Bone marrow (tissue), 2 donors: ENCODE data around the gene POU2AF1.
"Not testable (repeated sequence)": the region's sequence is repeated elsewhere in the genome, so short reads cannot be mapped to it uniquely, and the experiment has no call there.

ENCODE experiments used
- DNase-seq, 2 donors: peaks; one replicate each; lab custom pipeline; 2025; lab: John Stamatoyannopoulos, UW

POU2AF1 gene

DNA sequence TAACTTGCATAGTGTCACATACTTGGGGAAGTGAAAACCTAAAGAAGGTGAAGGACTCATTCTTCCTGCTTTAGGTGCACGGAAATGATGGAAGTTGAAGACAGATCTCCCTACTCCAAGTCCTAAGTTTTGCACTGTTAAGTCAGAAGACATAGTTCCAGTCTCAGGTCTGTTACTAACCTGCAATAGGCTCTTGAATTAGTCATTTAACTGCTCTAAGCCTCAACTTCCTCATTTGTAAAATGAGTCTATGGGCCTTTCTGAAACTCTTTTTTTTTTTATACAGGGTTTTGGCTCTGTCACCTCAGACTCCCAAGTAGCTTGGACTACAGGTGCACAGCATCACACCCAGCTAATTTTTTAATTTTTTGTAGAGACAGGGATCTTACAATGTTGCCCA lies 30.8 kb upstream of the POU2AF1 start:
- DNase-seq = peak in 1 of 2 donors; percentile 11

DNA sequence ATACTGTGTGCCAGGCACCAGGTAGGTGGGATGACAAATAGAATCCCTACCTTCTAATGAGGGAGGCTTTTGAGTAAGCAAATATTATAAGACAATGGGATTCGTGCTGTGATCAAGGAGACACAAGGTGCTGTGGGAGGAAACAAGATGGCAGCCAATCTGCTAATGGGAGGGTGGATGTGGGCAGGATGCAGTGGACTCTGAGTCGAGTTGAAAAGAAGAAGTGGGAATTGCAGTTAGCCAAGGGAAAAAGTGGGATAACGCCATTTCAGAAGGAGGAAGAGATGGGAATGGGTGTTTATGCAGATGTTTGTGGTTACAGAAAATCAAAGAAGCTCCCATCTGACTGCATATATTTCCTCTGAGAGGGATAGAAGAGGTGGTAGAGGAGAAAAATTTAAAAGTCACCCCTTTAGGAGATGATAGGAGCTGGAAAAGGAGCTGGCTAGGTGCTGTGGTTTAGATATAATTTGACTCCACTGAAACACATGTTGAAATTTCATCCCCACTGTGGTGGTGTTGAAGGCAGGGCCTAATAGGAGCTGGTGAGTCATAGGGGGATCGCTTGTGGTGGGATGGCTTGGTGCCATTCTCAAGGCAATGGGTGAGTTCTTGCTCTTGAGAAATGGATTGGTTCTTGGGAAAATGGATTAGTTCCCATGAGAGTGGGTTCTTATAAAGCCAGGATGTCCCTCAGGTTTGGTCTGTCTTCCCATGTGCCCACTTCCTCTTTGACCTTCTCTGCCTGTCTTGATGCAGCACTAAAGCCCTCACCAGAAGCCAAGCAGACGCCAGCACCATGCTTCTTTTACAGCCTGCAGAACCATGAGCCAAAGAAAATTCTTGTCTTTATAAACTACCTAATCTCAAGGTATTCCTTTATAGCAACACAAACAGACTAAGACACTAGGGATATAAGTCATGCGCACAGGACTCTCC lies 30.0 kb upstream of the POU2AF1 start:
- DNase-seq = no peak

DNA sequence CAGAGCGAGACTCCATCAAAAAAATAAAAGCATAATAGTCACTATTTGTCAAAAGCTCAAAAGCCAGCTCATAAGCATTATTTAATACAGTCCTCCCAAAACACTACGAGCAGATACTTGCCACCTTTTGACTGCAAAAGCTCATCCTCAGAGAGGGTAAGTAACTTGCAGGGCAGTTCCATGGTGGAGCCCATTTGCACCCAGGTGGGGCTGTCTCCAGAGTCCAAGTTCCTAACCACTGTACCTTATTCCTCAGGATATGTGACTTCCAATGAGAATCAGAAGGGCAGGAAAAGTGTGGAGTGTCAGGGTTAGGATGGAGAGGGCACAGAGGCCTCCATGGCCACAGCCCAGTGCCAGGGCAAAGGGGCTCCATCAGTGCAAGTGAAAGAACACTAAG lies 28.6 kb upstream of the POU2AF1 start:
- DNase-seq = no peak

DNA sequence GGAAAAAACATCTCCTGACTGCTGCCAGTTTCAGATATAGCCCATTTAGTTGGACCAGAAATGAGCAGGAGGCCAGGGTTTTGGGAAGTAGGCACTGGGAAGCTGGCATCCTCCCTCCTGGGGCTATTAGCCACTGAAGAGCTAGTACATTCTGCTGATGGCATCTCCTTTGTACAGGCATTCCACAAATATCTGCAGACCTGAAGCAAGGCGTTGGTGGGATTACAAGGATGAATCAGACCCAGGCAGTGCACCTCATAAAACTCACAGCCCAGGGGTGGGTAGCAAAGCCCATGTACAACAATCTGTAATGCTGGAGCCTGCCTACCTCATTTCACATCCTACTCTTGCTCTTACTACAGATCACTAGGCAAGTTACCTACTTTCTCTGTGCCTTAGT lies 27.5 kb upstream of the POU2AF1 start:
- DNase-seq = no peak

- DNase-seq = no peak
Observed at GRCh38 chr11:111406091-111406490, 27.0 kb upstream of the POU2AF1 start.

GRCh38 chr11:111405551-111405950 lies 26.5 kb upstream of the POU2AF1 start:
- DNase-seq = no peak

- no peak for DNase-seq
Observed at GRCh38 chr11:111403051-111403726, 24.1 kb upstream of the POU2AF1 start.

DNA sequence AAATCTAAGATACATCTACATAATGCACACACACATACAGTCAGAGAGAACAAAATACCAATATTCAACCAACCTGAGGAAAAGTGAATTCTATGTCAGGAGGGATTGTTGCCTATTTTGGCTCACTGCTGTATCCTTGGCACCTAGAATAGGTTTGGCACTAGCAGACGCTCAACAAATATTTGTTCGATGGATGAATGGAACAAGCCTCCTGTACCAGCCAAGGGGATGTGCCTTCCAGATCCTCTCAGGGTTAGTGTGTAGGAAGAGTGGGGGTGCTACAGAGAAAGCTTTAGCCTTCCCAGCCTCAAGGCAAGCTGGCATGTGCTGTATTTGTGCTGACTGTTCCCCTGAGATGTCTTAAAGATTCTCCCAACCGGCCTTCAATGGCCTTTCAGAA lies 23.3 kb upstream of the POU2AF1 start:
- no peak for DNase-seq

- DNase-seq = not testable (repeated sequence)
Observed at GRCh38 chr11:111401957-111402356, 22.9 kb upstream of the POU2AF1 start.

DNA sequence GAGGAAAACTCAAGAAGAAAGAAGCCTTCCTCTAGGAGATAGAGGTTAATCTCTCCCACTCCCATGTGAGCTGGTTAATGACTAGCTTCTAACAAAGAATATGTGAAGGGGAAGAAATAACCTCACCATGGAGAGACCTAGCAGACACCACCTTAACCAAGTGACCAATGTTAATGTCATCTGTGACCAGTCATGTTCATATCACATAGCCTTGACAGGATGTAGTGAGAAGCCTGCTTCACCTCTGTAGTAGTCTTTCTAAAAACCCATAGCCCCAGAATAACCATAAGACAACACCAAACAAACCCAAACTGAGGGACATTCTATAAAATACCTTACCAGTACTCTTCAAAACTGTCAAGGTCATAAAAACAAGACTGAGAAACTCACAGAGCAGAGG lies 21.5 kb upstream of the POU2AF1 start:
- no peak for DNase-seq

GRCh38 chr11:111399187-111400031 lies 20.3 kb upstream of the POU2AF1 start:
- DNase-seq = no peak

GRCh38 chr11:111397034-111397433 lies 18.0 kb upstream of the POU2AF1 start:
- no peak for DNase-seq

DNA sequence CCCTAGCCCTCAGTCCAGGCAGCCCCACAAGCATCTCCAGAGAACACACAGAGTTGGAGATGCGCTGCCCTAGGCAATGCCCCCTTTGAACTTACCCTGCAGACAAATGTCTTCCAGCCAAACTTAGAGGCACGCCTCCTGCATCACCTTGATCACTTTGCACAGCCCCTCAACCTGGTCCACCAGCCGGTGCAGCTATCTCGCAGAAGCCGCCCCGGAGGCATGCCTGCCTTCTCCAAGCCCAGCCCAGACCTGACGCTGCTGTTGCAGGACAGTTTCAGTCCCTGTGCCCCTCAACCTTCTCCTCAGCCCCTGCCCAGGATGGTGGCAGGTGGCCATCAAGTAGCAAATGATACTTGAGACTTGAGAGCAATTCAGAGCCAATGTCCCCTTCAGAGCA lies 16.7 kb upstream of the POU2AF1 start:
- DNase-seq = no peak

DNA sequence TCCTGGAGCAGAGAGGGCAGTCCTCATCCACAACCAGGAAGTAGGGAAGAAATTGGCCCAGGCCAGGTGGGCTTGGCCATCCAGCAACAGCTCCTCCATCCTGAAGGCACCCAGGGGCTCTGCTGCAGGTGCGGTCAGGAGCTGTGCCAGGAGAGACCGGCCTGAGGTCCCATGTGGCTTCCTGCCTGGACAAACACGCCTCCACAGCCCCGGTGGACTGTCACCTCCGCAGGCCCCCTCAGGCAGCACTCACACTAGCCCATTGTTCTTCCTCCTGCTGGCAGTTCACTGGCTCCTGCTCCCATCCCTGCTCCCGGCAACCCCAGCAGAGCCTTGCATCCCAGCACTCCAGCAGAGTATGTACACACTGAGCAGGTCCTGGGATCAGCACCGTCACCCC lies 16.0 kb upstream of the POU2AF1 start:
- DNase-seq = no peak

- DNase-seq = not testable (repeated sequence)
Observed at GRCh38 chr11:111394147-111394546, 15.1 kb upstream of the POU2AF1 start.

DNA sequence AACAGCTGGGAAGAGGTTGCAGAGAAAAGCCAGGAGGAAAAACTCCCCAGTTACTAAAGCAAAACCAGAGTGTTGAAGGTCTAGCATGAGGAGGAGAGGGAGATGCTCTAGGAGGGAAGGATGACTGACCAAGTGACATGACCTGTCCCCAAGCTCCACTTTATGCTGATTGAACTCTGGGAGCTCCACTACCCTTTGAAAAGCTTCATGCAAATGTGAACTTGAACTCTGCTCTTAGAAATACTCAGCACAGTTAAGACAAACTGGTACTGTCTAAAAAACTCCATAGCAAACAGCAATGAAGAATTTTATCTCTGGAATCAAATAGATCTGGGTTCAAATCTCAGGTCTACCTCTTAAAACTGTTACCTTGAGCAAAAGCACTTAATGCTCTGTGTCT lies 14.5 kb upstream of the POU2AF1 start:
- DNase-seq = no peak

DNA sequence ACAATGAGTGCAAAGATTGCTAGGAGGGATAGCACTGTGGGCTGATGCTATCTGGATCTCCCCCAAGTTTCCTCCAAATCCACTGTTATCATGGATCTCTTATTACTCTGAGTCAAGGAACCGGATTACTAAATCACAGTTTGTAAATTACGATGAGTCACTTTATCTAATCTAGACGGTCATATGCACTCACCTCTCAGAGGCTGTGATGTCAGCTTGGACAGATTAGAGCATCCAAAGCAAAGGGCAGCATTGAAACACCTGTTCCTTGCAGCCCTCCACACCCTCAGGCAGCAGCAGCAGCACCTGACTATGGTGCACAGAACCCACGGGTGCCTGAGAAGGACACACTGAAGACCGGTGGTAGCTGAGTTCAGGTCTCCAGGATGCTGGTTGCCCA lies 14.0 kb upstream of the POU2AF1 start:
- no peak for DNase-seq

- DNase-seq = no peak
Observed at GRCh38 chr11:111392552-111392951, 13.5 kb upstream of the POU2AF1 start.

DNA sequence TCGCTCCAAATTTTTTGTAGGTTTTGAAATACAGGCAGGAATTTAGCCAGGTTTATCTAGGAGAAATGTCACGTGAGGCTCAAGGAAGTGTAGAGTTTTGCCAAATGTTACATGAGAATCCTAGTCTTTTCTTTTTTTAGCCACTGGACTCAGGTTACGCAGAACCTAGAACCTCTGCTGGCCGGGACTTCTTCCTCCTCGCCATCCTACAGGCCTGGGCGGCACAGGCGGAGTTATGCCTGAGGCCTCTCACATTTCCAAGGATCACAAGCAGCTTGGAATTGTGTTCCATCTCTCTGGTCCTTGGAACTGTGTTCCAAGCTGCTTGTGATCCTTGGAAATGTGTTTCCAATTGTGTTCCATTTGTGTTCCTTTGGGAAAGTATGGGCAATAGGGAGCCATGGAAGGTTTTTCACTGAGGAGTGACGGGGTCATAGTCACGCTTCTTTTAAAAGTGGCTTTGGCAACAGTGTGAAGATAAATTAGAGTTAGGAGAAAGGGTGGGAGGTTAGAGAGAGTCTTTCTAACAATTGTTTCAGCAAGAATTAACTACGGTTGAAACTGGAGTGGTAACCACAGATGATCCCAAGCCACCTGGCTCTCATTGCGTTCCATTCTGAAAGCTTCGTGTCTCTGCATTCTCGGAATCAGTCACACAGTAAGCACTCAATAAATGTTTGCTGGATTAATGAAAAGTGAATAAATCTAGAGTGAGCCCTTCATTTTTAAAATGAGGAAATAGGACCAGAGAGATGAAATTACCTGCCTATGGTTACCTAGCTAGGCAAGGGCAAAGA lies 12.5 kb upstream of the POU2AF1 start:
- DNase-seq = no peak

DNA sequence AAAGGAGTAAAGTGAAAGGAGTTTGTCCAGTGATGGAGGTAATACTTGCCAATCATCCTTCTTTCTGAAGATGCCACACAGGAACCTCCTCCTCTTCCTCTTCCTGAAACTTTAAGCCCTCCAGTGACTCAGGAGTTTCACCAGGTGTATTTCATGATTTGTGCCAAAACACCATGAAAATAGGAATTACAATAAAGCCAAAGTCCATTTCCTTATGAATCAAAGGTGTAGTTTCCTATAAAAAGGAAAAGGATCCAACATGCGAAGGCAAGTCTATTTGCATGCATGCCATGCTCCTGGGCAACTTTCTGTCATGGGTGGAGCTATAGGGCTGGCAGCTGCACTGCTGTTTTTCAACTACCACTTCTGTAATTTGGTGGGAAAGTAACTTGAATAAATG lies 9.8 kb upstream of the POU2AF1 start:
- no peak for DNase-seq

- DNase-seq = no peak
Observed at GRCh38 chr11:111388420-111388819, 9.3 kb upstream of the POU2AF1 start.

GRCh38 chr11:111387363-111387762 lies 8.3 kb upstream of the POU2AF1 start:
- no peak for DNase-seq
